H1 (cell line): ENCODE results near the gene CD53. TPM values are rescaled to one million over a fixed set of nuclear protein-coding genes. Genes with fewer than 3 reads are reported as not detected.

Experiments used
- CTCF ChIA-PET: fragments of 300-600 bp; sonication (Branson Sonifier 250); formaldehyde crosslinking; loops from one replicate; lab custom pipeline; 2021; ENCODE audit not compliant: partially characterized antibody; lab: Charles Lee
- POLR2A ChIA-PET: fragments of 300-600 bp; sonication (Branson Sonifier 250); formaldehyde crosslinking; loops from one replicate; lab custom pipeline; 2021; ENCODE audit warnings: inconsistent platforms; ENCODE audit not compliant: partially characterized antibody; lab: Charles Lee
- DNase-seq, 2 experiments: peaks; one replicate each; pipeline versions ENCODE4 v3.0.0 to v3.0.0-alpha.2; 2010 to 2022; ENCODE audit warnings: low spot score in 2 of 2, low read depth in 1 of 2, mixed read lengths in 1 of 2
- FAIRE-seq: peaks from 2 replicates; lab custom pipeline; 2011; peaks lifted over from hg19 to GRCh38; lab: Jason Lieb, UNC
- H2AFZ ChIP-seq: 2 replicates; pipeline ENCODE4 v1.8.1; 2012; ENCODE audit warnings: low read length, inconsistent platforms
- H2AK5ac ChIP-seq: 2 replicates; pipeline ENCODE4 v1.6.1; 2013; ENCODE audit warnings: low read depth, low read length
- H2BK120ac ChIP-seq: replicated peaks from 2 replicates; pipeline ENCODE3; 2013; ENCODE audit warnings: low read depth, low read length, inconsistent platforms
- H2BK12ac ChIP-seq: 2 replicates; pipeline ENCODE4 v1.6.1; 2013; ENCODE audit warnings: low read depth, low read length
- H2BK15ac ChIP-seq: 2 replicates; pipeline ENCODE4 v1.6.1; 2013; ENCODE audit warnings: low read length
- H2BK20ac ChIP-seq: 2 replicates; pipeline ENCODE4 v1.6.1; 2013; ENCODE audit warnings: low read length
- H2BK5ac ChIP-seq: 2 replicates; pipeline ENCODE4 v1.6.1; 2013; ENCODE audit warnings: low read depth, low read length
- H3K14ac ChIP-seq: 2 replicates; pipeline ENCODE4 v1.6.1; 2013; ENCODE audit warnings: inconsistent platforms; ENCODE audit not compliant: insufficient read length
- H3K18ac ChIP-seq: 2 replicates; pipeline ENCODE4 v1.6.1; 2013; ENCODE audit warnings: low read length; ENCODE audit errors: extremely low read depth
- H3K23ac ChIP-seq: 2 replicates; pipeline ENCODE4 v1.6.1; 2013; ENCODE audit warnings: inconsistent platforms; ENCODE audit not compliant: insufficient read length
- H3K23me2 ChIP-seq: 2 replicates; pipeline ENCODE4 v1.6.1; 2013; ENCODE audit warnings: low read depth, low read length
- H3K27ac ChIP-seq: 2 replicates; pipeline ENCODE4 v1.6.1; 2011; ENCODE audit warnings: low read depth, low read length, inconsistent platforms
- H3K27me3 ChIP-seq, 4 experiments: replicated peaks in 1 of 4; 1 replicate in 1 of 4; 2 replicates in 3 of 4; pipeline versions ENCODE4 v1.6.1 to v1.8.1; 2011 to 2013; ENCODE audit warnings: low read length in 3 of 4, mild to moderate bottlenecking in 3 of 4, inconsistent platforms in 2 of 4, mixed read lengths in 2 of 4, moderate library complexity in 1 of 4; ENCODE audit not compliant: control insufficient read depth in 3 of 4, insufficient read depth in 3 of 4; ENCODE audit errors: extremely low read depth in 1 of 4
- H3K36me3 ChIP-seq, 4 experiments: 2 replicates each; pipeline versions ENCODE4 v1.6.1 to v1.8.1; 2011 to 2013; ENCODE audit warnings: mild to moderate bottlenecking in 4 of 4, low read length in 3 of 4, moderate library complexity in 2 of 4, control low read depth in 1 of 4, inconsistent platforms in 1 of 4; ENCODE audit not compliant: insufficient read depth in 4 of 4, control insufficient read depth in 2 of 4
- H3K4ac ChIP-seq: replicated peaks from 2 replicates; pipeline ENCODE3; 2013; ENCODE audit warnings: low read length, low read depth, mixed read lengths, inconsistent platforms; ENCODE audit not compliant: insufficient read length
- H3K4me1 ChIP-seq, 4 experiments: replicated peaks in 1 of 4; 1 replicate in 1 of 4; 2 replicates in 3 of 4; pipeline versions ENCODE4 v1.6.1 to v1.8.1; 2011 to 2013; ENCODE audit warnings: low read length in 3 of 4, inconsistent platforms in 2 of 4, mixed read lengths in 1 of 4; ENCODE audit not compliant: insufficient read depth in 4 of 4, control insufficient read depth in 3 of 4
- H3K4me2 ChIP-seq, 2 experiments: 2 replicates each; pipeline versions ENCODE4 v1.6.1 to v1.8.1; 2011 to 2013; ENCODE audit warnings: low read depth in 2 of 2, low read length in 2 of 2, control low read depth in 1 of 2, inconsistent platforms in 1 of 2, mild to moderate bottlenecking in 1 of 2; ENCODE audit not compliant: insufficient read depth in 1 of 2
- H3K4me3 ChIP-seq, 4 experiments: fragments of 200-600, 300-600 bp in 1 of 4; sonication (generic), shearing (Covaris generic), sonication (Bioruptor Twin) in 1 of 4; 2 replicates each; pipeline versions ENCODE4 v1.5.1 to v1.8.1; 2011 to 2016; ENCODE audit warnings: low read length in 4 of 4, low read depth in 3 of 4, control low read depth in 2 of 4, inconsistent platforms in 2 of 4, mild to moderate bottlenecking in 2 of 4, mixed read lengths in 1 of 4, moderate library complexity in 1 of 4; ENCODE audit not compliant: insufficient read depth in 2 of 4; ENCODE audit errors: extremely low read depth in 1 of 4
- H3K56ac ChIP-seq: replicated peaks from 2 replicates; pipeline ENCODE3; 2013; ENCODE audit warnings: low read depth, mild to moderate bottlenecking, mixed read lengths, low read length, inconsistent platforms; ENCODE audit not compliant: insufficient read length
- H3K79me1 ChIP-seq: 2 replicates; pipeline ENCODE4 v1.6.1; 2013; ENCODE audit warnings: low read depth, low read length, control low read depth
- H3K79me2 ChIP-seq, 2 experiments: 2 replicates each; pipeline versions ENCODE4 v1.6.1 to v1.8.1; 2012 to 2013; ENCODE audit warnings: low read length in 2 of 2, mild to moderate bottlenecking in 2 of 2, inconsistent platforms in 1 of 2; ENCODE audit not compliant: insufficient read depth in 2 of 2, control insufficient read depth in 1 of 2
- H3K9ac ChIP-seq, 4 experiments: replicated peaks in 1 of 4; 1 replicate in 1 of 4; 2 replicates in 3 of 4; pipeline versions ENCODE4 v1.6.1 to v1.8.1; 2011 to 2013; ENCODE audit warnings: low read depth in 3 of 4, low read length in 3 of 4, control low read depth in 2 of 4, mild to moderate bottlenecking in 2 of 4, moderate library complexity in 2 of 4, inconsistent platforms in 1 of 4; ENCODE audit errors: extremely low read depth in 1 of 4
- H3K9me3 ChIP-seq, 2 experiments: 2 replicates each; pipeline versions ENCODE4 v1.6.1 to v1.8.1; 2012 to 2013; ENCODE audit warnings: mild to moderate bottlenecking in 2 of 2, moderate library complexity in 2 of 2, control low read depth in 1 of 2, inconsistent platforms in 1 of 2, low read depth in 1 of 2, low read length in 1 of 2, mixed read lengths in 1 of 2; ENCODE audit not compliant: insufficient read depth in 2 of 2
- H4K20me1 ChIP-seq, 2 experiments: replicated peaks in 1 of 2; 2 replicates each; pipeline versions ENCODE3 to v1.8.1; 2011 to 2013; ENCODE audit warnings: inconsistent platforms in 2 of 2, low read length in 2 of 2, mild to moderate bottlenecking in 1 of 2; ENCODE audit not compliant: insufficient read depth in 2 of 2, control insufficient read depth in 1 of 2
- H4K5ac ChIP-seq: 2 replicates; pipeline ENCODE4 v1.6.1; 2013; ENCODE audit warnings: low read length, low read depth, mixed read lengths, inconsistent platforms; ENCODE audit not compliant: insufficient read length
- H4K8ac ChIP-seq: 2 replicates; pipeline ENCODE4 v1.8.0; 2013; ENCODE audit warnings: mild to moderate bottlenecking, moderate library complexity, low read length, inconsistent platforms; ENCODE audit not compliant: insufficient read depth; ENCODE audit errors: extremely low read depth
- H4K91ac ChIP-seq: replicated peaks from 2 replicates; pipeline ENCODE3; 2013; ENCODE audit warnings: low read length, mixed read lengths, inconsistent platforms; ENCODE audit not compliant: insufficient read length
- ATF3 ChIP-seq: IDR thresholded peaks from 2 replicates; pipeline ENCODE4 v1.6.1; 2011; ENCODE audit warnings: low read depth, mild to moderate bottlenecking, low read length; ENCODE audit not compliant: insufficient read depth
- CHD1 ChIP-seq: IDR thresholded peaks from 2 replicates; pipeline ENCODE4 v1.6.1; 2012; ENCODE audit warnings: low read depth, low read length, improper control_type of control experiment
- MAFK ChIP-seq: IDR thresholded peaks from 2 replicates; pipeline ENCODE4 v1.6.1; 2012; ENCODE audit warnings: low read depth, mild to moderate bottlenecking, improper control_type of control experiment, low read length
- WGBS, 2 experiments: shearing (Covaris generic) in 1 of 2; methylation state at CpG; one replicate each; pipeline versions ENCODE4 v1.1.6 to v1.1.7; 2013 to 2015; ENCODE audit warnings: low lambda C conversion rate in 2 of 2, mixed read lengths in 2 of 2, inconsistent platforms in 1 of 2, low coverage in 1 of 2, missing lambda C conversion rate in 1 of 2; ENCODE audit not compliant: insufficient replicate concordance in 2 of 2, insufficient coverage in 1 of 2, insufficient read length in 1 of 2; ENCODE audit errors: extremely low coverage in 1 of 2, missing lambda C conversion rate in 1 of 2; 5-methylcytosine and 5-hydroxymethylcytosine counted together
- polyA plus RNA-seq, 7 experiments: library from polyadenylated mRNA; depleted of rRNA in 3 of 7; stranded (reverse) in 5 of 7; unstranded in 2 of 7; fragments of >200 nt in 5 of 7; fragments of 200-250 nt in 2 of 7; gene quantifications; 1 replicate in 5 of 7; 2 replicates in 1 of 7; 4 replicates in 1 of 7; pipeline versions ENCODE4 v1.2.1 to v1.2.3, GENCODE V29; 2011 to 2013; ENCODE audit warnings: missing spikeins in 2 of 7, mixed read lengths in 2 of 7
- total RNA-seq: library from RNA; stranded (reverse); fragmentation: NEBNext Ultra II Directional; extraction: Animal tissue kit (Norgen Biotek cat#: 25700); gene quantifications from 2 replicates; pipeline ENCODE4 v1.2.1, GENCODE V29; 2021

CD53 gene
- total and polyA plus RNA-seq, 2 of the 8 experiments (the other 6 are each of a cell fraction or from before 2014, with no cell fraction given) = 0.56 to 1.0 TPM

DNA sequence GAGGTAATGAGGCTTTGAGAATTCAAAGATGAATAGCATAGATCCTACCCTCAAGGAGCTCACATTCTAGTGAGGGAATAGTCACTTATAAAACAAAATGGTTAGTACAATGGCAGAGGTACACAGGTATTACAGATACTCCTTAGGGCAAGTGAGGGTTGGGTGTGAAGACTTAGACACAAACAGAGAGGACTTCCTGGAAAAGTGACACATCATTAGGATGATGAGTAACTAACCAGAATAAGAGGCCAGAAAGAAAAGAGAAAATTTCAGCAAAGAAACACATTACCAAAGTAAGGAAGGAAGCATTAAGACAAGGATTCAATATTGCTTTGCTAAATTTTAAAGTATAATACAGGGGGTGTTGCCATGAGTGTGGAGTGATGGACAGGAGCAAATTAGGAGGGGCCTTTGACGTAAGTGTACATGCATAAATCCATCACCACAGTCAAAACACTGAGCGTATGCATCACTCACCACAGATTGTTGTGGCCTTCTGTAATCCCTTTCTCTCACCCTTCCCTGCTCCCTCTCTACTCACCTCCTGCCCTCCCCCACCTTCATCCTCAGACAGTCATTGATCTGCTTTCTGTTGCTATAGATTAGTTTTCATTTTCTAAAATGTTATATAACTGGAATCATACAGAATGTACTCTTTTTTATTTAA is 7.9 kb downstream of the CD53 start:
- H3K56ac ChIP-seq = no peak overlapping the region
- H3K27me3 ChIP-seq = no peaks in the 10 kb centered on the region
- WGBS, 2 experiments = 84% methylated on average over 2 of the region's 2 CpGs; no CpG with 5 or more reads in 1 of the 2 experiments
- no peak overlapping the region for H2AK5ac ChIP-seq
- no peak for DNase-seq
- H2BK20ac ChIP-seq = no peak overlapping the region
- H4K20me1 ChIP-seq = no peaks in the 10 kb centered on the region
- no peak overlapping the region for H3K23ac ChIP-seq
- no peak overlapping the region for H3K14ac ChIP-seq
- no peak overlapping the region for H4K8ac ChIP-seq
- no peak overlapping the region for H3K4me3 ChIP-seq
- no peak overlapping the region for H4K91ac ChIP-seq
- FAIRE-seq = no peak
- H2BK12ac ChIP-seq = no peak overlapping the region
- no peaks in the 10 kb centered on the region for H3K4me1 ChIP-seq
- H2BK15ac ChIP-seq = no peak overlapping the region
- H3K36me3 ChIP-seq = no peaks in the 10 kb centered on the region
- H3K4ac ChIP-seq = no peak overlapping the region
- H3K27ac ChIP-seq = no peak overlapping the region
- no peak overlapping the region for H4K5ac ChIP-seq
- H3K79me2 ChIP-seq = no peaks in the 10 kb centered on the region
- no peak overlapping the region for H3K18ac ChIP-seq
- H2BK120ac ChIP-seq = no peak overlapping the region
- no peak overlapping the region for H2AFZ ChIP-seq
- no peak overlapping the region for H3K9ac ChIP-seq
- TF ChIP-seq CHD1 (no peak), ATF3 (no peak), MAFK (no peak)
- ChIA-PET POLR2A (no interaction called here), CTCF (no interaction called here)
- no peaks in the 10 kb centered on the region for H3K79me1 ChIP-seq
- H3K4me2 ChIP-seq = no peak overlapping the region
- H3K9me3 ChIP-seq = peaks cover 0 to 8% of the 10 kb centered on the region in 2 experiments; a peak in 1 of 4 replicates
- no peaks in the 10 kb centered on the region for H3K23me2 ChIP-seq
- no peak overlapping the region for H2BK5ac ChIP-seq
